Measurements from ENCODE around the gene SPTBN1. TPM values are rescaled to one million over a fixed set of nuclear protein-coding genes. Genes with fewer than 3 reads are reported as not detected.

The SPTBN1 gene
- total and polyA plus RNA-seq, 9 of the 15 experiments (the other 6 are each of a cell fraction or from before 2014, with no cell fraction given): 8.9 to 66.8 (median 31.4) TPM

DNA sequence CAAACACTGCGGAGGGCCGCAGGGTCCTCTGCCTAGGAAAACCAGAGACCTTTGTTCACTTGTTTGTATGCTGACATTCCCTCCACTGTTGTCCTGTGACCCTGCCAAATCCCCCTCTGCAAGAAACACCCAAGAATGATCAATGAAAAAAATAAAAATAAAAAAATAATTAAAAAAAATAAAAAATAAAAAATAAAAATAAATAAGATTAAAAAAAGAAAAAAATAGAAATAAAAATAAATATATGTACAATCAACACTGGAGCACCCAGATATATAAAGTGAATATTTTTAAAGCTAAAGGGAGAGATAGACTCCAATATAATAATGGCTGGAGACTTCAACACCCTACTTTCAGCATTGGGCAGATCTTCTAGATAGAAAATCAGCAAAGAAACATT, 243.5 kb downstream of the SPTBN1 start:
- no peak overlapping the region for H2AFZ ChIP-seq (ENCODE audit: low read depth, low read length)
- ATAC-seq (no peak), DNase-seq (ENCODE audit: extremely low read depth in 1 of 4, low spot score in 3 of 4) (no peak), FAIRE-seq (no peak)
- H3K27ac ChIP-seq (ENCODE audit: extremely low read depth, low read depth, low read length): no peak overlapping the region
- no peaks in the 10 kb centered on the region for H3K27me3 ChIP-seq (ENCODE audit: control insufficient read depth in 2 of 2, insufficient read depth in 2 of 2, low read length in 2 of 2)
- H3K9me3 ChIP-seq (replicated peaks; ENCODE audit: control insufficient read depth, insufficient read depth, low read depth, low read length): no peaks in the 10 kb centered on the region
- no peaks in the 10 kb centered on the region for H4K20me1 ChIP-seq (replicated peaks; ENCODE audit: control insufficient read depth, insufficient read depth, low read length)
- no TSS peak for BruUV-seq (replicated peaks)
- no peaks in the 10 kb centered on the region for H3K9me1 ChIP-seq (ENCODE audit: control insufficient read depth, insufficient read depth, low read length)
- in situ Hi-C loops (cut with MboI) (loop anchor here (10.0 kb wide), 1 partner anchor 585 kb away; the partner anchor contains the start of gene ACYP2), intact Hi-C loops (cut with micrococcal nuclease) (loop anchor here (5.0 kb wide), 1 partner anchor 32 kb away; no protein-coding TSS in a partner anchor)
- CTCF ChIA-PET (ENCODE audit: low intra/inter-chr PET ratio): no interaction called here
- 0% methylated on average over 2 of the region's 2 CpGs for WGBS (ENCODE audit: insufficient coverage, low coverage, missing lambda C conversion rate)
- no peak overlapping the region for H3K4me3 ChIP-seq
- H3K9ac ChIP-seq (ENCODE audit: insufficient read depth in 1 of 2, low read depth in 2 of 2, low read length in 2 of 2): no peak overlapping the region
- TF ChIP-seq, protein P1, sequence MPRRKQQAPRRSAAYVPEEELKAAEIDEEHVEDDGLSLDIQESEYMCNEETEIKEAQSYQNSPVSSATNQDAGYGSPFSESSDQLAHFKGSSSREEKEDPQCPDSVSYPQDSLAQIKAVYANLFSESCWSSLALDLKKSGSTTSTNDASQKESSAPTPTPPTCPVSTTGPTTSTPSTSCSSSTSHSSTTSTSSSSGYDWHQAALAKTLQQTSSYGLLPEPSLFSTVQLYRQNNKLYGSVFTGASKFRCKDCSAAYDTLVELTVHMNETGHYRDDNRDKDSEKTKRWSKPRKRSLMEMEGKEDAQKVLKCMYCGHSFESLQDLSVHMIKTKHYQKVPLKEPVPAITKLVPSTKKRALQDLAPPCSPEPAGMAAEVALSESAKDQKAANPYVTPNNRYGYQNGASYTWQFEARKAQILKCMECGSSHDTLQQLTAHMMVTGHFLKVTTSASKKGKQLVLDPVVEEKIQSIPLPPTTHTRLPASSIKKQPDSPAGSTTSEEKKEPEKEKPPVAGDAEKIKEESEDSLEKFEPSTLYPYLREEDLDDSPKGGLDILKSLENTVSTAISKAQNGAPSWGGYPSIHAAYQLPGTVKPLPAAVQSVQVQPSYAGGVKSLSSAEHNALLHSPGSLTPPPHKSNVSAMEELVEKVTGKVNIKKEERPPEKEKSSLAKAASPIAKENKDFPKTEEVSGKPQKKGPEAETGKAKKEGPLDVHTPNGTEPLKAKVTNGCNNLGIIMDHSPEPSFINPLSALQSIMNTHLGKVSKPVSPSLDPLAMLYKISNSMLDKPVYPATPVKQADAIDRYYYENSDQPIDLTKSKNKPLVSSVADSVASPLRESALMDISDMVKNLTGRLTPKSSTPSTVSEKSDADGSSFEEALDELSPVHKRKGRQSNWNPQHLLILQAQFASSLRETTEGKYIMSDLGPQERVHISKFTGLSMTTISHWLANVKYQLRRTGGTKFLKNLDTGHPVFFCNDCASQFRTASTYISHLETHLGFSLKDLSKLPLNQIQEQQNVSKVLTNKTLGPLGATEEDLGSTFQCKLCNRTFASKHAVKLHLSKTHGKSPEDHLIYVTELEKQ (CRISPR knock-in tag; IDR thresholded peaks at IDR 0.05): no peak
- no peak for TF ChIP-seq CHD1 (IDR thresholded peaks at IDR 0.05; ENCODE audit: low read length)
- TF ChIP-seq PREB (CRISPR knock-in tag; IDR thresholded peaks at IDR 0.05): no peak
- POLR2A ChIA-PET: no interaction called here
- no peaks in the 10 kb centered on the region for H3K79me2 ChIP-seq (ENCODE audit: control insufficient read depth, insufficient read depth, low read length)
- peaks cover 0 to 2% of the 10 kb centered on the region in 2 experiments; a peak in 1 of 5 replicates for H3K4me1 ChIP-seq (replicated peaks in 1 of 2; ENCODE audit: control insufficient read depth in 2 of 2, insufficient read depth in 2 of 2, low read length in 2 of 2)
- no peak overlapping the region for H3K4me2 ChIP-seq (ENCODE audit: insufficient read depth, low read length)
- H3K36me3 ChIP-seq (ENCODE audit: control insufficient read depth, insufficient read depth, low read length): no peaks in the 10 kb centered on the region

Data from K562 (cell line).